Cerebellar nuclear complex (tissue), 1 donor: Measurements from ENCODE around the gene STBD1.
"Not testable (repeated sequence)": the region's sequence is repeated elsewhere in the genome, so short reads cannot be mapped to it uniquely, and the experiment has no call there.

Experiments used
- DNase-seq, 2 experiments: peaks; one replicate each; lab custom pipeline; 2025; lab: John Stamatoyannopoulos, UW

Gene STBD1

DNA sequence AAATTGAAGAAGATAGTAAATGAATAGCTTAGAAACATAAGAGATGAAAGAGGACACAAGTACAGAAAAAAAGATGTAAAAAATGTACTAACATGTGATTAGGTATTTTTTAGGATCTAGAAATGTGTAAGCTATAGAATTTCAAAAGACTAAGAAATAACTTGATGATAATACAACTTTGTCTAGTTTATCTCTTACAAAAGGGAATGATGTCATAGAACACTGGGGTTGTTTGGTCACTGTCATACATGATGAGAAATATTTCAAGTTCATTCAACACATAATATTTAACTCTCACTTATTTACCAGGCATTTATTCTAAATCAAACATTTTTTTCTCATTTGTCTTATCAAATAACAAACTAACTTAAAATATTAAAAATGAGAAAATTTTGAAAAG lies 18.5 kb downstream of the STBD1 start:
- DNase-seq = no peak

DNA sequence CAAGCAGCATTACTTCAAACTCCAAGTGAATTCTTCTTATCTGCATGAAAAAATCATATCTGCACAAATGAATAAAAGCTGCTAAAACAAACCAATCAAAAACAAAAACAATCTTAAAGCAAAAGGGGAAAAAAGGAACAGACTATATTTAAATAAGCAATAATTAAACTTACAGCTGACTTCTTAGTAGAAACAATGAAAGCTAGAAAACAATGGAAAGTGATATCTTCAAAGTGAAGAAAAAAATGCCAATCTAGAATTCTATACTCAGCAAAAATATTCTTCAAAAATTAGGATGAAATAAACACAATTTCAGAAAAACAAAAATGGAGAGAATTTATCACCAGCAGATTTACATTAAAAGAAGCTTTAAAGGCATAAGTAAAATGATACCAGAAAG lies 20.0 kb downstream of the STBD1 start:
- no peak for DNase-seq

DNA sequence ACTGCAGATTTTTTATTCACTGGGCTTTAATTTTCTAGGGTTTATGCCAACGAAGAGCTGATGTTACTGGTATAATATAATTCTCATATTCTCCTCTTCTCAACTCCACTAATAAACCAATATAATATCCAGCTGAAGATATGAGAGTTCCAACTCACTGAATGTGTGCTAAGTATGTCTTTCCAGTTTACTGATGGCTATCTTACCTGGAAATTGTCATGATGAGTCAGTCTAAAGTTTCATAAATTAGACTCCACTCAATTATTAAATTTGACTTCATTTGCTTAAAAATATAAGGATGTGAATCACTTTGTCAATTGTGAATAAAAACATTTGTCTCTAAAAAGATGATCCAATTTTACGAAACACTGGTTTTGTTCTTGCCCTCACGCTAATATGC lies 28.4 kb downstream of the STBD1 start:
- no peak for DNase-seq

GRCh38 chr4:76339364-76339763 lies 32.8 kb downstream of the STBD1 start:
- DNase-seq = no peak

- DNase-seq = no peak
Observed at GRCh38 chr4:76341063-76341462, 34.5 kb downstream of the STBD1 start.

GRCh38 chr4:76342191-76342590 lies 35.7 kb downstream of the STBD1 start:
- no peak for DNase-seq

DNA sequence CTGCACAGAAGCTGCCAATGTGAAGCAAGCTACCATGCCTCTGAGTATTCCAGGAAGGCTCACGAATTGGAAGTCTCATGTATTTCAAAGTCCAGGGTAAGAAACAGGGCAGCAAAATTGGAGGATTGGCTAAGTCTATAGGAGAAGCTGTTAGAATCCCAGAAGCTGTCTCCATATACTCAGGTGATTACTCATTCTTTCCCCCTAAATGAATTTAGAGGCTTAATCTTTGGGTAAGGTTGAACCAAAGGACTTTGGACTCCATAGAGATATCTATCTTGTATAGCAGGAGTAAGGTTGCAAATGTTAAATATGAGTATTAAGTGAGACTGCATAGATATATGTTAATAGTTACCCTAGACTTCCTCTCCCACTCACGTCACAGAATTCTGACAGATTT lies 36.3 kb downstream of the STBD1 start:
- no peak for DNase-seq

GRCh38 chr4:76354517-76355473 lies 48.3 kb downstream of the STBD1 start:
- no peak for DNase-seq

DNA sequence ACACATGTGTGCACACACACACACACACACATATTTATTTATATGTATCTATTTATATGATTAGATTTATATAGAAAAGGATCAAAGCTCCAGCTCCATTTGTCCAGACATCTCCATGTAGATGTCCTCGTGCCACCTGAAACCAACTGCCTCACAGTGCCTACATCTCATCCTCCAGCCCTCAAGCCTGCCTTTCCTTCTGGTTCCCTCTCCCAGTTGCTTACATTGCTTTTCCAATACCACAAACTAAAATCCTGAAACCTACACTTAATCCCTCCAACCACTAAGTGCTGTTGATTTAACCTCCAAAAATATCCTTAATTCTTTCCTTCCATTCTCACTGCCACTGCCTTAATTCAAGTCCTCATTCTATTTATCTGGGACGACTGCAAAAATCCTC lies 51.4 kb downstream of the STBD1 start:
- no peak for DNase-seq

DNA sequence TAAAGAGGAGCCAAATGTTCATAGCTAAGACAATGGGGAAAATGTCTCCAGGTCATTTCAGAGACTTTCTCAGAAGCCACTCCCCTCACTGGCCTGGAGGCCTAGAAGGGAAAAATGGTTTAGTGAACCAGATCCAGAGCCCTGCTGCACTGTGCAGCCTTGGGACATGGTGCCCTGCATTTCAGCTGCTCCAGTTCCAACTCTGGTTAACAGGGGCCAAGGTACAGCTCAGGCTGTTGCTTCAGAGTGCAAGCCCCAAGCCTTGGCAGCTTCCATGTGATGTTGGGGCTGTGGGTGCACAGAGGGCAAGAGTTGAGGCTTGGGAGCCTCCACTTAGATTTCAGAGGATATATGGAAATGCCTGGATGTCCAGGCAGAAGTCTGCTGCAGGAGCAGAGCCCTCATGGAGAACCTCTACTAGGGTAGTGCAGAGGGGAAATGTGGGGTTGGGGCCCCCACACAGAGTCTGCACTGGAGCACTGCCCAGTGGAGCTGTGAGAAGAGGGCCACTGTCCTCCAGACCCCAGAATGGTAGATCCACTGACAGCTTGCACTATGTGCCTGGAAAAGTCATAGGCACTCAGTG lies 53.4 kb downstream of the STBD1 start:
- not testable (repeated sequence) for DNase-seq
